ENCODE measurements around the gene PHF20.
A peak's percentile ranks its signal among the peaks of the same experiment; 100 is the strongest.

- TF ChIP-seq CTCF (conservative IDR thresholded peaks at IDR 0.05; ENCODE audit: low read depth, low read length) (peak; percentile 82), EZH2phosphoT487 (IDR thresholded peaks at IDR 0.05; ENCODE audit: borderline replicate concordance, low read length) (no peak), EZH2 (IDR thresholded peaks at IDR 0.05; ENCODE audit: low read length, unreplicated experiment) (no peak)
Observed at GRCh38 chr20:35947489-35947888, 175.7 kb downstream of the PHF20 start.
